GM19324 (cell line): ENCODE results near the gene SF3A2.
"Not testable (repeated sequence)": the region's sequence is repeated elsewhere in the genome, so short reads cannot be mapped to it uniquely, and the experiment has no call there.

Experiments used
- ATAC-seq: cut with Tn5 transposase; IDR thresholded peaks from one replicate; pipeline ENCODE4 v1.9.1; 2021; ENCODE audit warnings: mild to moderate bottlenecking, moderate library complexity; ENCODE audit not compliant: unreplicated experiment, low FRiP score

Gene SF3A2, protein sequence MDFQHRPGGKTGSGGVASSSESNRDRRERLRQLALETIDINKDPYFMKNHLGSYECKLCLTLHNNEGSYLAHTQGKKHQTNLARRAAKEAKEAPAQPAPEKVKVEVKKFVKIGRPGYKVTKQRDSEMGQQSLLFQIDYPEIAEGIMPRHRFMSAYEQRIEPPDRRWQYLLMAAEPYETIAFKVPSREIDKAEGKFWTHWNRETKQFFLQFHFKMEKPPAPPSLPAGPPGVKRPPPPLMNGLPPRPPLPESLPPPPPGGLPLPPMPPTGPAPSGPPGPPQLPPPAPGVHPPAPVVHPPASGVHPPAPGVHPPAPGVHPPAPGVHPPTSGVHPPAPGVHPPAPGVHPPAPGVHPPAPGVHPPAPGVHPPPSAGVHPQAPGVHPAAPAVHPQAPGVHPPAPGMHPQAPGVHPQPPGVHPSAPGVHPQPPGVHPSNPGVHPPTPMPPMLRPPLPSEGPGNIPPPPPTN

GRCh38 chr19:2236314-2237050 lies at the start of gene SF3A2, which contains the start of gene PLEKHJ1:
Gene SF3A2, plus strand, starts transcription at chr19:2236824. Its CDS starts 6,595 bp downstream, at chr19:2243419.
Gene PLEKHJ1, minus strand, starts transcription at chr19:2236329. Its CDS starts 81 bp downstream, at chr19:2236248.
- ATAC-seq: peak; percentile 85

- ATAC-seq: no peak
These were observed 49.5 kb upstream of the SF3A2 start for GRCh38 chr19:2187159-2187558.

GRCh38 chr19:2188708-2189385 lies 47.8 kb upstream of the SF3A2 start:
- ATAC-seq: no peak

- no peak for ATAC-seq
These were observed 46.7 kb upstream of the SF3A2 start for GRCh38 chr19:2189880-2190279.

- ATAC-seq: no peak
These were observed 45.7 kb upstream of the SF3A2 start for GRCh38 chr19:2190848-2191455.

DNA sequence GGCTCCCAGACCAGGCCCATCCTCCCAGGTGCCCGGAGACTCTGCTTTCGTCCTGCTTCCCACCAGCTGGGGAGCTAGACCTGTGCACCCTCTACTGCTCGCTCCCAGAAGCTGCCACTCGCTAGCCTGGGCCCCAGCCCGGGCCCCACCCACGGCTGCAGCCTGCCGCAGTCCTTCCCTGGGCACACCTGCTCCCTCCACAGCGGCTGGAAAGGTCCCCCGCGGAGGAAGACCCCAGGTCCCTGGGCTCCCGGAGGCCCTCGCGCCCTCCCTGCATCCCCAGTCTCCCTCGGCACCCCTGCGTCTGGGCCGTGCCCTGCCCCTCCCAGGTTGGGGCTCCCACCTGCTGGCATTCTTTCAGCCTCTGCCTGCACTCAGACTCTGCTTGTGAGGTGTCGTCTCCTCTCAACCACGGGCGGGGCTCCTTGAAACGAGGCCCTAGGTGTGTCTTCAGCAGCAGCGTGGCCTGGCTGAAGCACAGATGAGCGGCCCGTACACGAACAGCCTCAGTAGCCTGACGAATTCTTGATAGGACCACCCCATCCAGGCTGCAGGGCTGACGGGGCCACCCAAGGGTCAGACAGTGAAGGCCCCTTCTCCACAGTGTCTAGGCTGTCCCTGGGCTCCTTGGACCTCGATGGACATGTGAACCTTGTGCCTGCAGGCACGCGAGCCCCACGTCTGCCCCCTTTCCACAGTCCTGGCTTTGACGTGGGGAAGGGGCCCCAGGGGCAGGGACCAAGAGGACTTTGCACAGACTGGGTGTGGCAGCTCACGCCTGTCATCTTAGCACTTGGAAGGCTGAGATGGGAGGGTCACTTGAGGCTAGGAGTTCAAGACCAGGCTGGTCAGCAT lies 44.9 kb upstream of the SF3A2 start:
- ATAC-seq: no peak

DNA sequence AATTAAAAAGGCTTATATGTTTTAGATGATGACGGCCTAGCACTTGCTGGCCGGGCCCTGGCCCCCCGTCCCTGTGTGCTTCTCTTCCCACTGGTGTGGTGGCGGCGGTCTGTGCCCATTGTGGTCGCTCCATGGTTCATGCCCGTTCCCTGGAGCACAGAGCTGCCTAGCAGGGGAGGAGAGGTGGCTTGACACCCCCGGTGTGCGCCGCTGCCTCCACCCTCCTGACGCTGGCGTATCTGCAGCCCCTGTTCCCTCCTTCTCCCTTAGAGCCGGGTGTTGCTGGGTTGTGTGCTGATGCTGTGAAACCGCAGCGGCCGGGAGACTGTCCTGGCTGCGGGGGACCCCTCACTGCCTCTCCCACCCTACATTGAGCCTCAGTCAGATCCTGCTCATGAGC lies 43.8 kb upstream of the SF3A2 start:
- no peak for ATAC-seq

DNA sequence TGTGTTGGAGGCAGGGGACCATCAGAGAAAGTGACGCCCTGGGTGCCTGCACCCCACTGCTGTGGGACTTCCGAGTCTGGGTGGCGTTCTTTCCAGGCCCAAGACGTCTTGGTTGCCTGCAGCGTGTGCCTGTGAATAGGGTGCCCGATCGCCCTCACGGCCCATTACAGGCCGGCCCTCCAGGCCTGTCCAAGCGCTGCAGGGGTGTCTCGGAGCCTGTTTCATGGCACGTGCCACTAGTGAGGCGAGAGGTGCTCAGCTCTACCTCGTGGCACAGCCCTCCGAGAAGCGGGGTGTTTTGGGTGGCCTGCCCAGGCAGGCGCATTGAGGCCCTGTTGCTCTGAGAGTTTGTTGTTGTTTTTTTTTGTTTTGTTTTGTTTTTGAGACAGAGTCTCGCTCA lies 42.8 kb upstream of the SF3A2 start:
- ATAC-seq: no peak

DNA sequence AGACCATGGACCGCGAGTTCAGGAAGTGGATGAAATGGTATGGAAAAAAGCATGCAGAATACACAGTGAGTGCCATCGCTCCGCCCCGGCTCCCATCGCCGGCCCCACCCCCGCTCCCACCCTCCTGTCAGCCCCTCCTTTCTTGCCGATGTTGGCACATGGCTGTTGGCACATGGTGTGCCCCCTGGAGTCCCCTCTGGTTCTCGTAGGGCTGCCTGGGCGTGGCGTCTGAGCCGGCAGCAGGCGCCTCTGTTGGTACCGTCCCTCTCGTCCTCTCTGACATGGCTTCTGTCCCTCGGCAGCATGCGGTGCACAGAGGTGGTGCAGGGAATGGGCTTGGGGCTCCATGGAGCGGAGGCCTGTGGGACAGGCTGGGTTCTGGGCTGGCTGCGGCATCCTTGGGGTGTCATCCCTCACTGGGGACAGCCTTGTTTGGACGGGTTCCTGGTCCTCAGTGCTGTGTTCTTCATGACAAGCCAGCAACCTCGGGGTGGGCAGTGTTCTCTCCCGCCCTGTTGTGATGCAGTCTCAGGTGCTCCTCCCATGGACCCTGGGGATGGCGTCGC lies 42.0 kb upstream of the SF3A2 start:
- no peak for ATAC-seq

DNA sequence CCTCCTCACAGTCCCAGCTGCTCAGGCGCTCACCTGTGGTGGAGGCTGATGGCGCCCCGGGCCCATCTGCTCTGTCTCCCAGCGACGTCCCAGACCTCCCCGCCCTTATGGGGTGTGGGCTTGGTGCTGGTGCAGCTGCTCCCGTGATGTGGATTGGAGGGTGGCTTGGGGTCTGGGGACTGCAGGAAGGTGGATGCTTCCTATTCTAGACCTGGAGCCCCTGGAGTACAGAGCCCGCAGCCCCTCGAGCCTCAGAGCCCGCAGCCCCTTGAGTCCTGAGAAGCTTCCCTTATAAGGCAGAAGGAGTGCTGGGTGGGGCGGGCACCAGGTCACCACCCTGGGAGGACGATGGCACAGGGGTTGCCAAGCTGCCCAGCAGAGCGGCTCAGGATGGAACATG lies 41.3 kb upstream of the SF3A2 start:
- ATAC-seq: no peak

- no peak for ATAC-seq
These were observed 40.7 kb upstream of the SF3A2 start for GRCh38 chr19:2195914-2196313.

DNA sequence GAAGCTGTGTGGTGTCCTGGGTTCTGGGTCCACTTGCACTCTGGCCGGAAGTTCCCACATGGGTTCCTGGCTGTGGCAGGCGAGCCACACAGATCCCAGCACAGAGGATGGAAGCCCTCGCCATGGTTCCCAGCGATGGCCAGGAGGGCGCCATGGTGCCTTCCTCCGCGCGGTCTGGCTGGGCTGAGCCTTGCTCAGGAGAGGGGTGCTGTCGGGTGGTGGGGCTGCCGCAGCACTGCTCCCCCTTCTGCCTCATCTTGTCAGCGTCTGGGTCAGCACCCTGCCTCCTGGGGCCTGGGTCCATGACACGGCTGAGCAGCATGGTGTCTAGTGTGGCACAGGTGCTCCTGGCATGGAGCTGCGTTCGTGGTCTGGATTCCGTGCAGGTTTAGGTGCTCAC lies 39.4 kb upstream of the SF3A2 start:
- no peak for ATAC-seq

DNA sequence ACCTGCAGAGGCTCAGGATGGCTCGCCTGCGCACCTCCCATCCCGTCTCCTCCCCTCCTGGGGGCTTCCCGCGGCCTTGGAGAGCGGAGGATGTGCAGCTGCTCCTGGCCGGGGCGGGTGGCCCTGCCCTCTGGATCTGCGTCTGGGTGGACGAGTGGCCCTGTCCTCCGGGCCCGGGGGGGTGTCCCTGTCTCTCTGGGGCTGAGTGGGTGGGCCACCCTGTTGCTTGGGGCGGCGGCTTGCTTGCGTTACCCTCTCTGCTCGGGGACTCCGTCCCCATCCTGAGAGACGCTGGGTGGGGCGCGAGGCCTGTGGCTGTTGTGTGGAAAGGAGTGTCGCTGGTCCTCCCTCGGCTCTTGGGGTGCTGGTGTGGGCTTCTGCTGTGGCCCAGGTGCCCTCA lies 38.3 kb upstream of the SF3A2 start:
- no peak for ATAC-seq

GRCh38 chr19:2199215-2199614 lies 37.4 kb upstream of the SF3A2 start:
- ATAC-seq: no peak

DNA sequence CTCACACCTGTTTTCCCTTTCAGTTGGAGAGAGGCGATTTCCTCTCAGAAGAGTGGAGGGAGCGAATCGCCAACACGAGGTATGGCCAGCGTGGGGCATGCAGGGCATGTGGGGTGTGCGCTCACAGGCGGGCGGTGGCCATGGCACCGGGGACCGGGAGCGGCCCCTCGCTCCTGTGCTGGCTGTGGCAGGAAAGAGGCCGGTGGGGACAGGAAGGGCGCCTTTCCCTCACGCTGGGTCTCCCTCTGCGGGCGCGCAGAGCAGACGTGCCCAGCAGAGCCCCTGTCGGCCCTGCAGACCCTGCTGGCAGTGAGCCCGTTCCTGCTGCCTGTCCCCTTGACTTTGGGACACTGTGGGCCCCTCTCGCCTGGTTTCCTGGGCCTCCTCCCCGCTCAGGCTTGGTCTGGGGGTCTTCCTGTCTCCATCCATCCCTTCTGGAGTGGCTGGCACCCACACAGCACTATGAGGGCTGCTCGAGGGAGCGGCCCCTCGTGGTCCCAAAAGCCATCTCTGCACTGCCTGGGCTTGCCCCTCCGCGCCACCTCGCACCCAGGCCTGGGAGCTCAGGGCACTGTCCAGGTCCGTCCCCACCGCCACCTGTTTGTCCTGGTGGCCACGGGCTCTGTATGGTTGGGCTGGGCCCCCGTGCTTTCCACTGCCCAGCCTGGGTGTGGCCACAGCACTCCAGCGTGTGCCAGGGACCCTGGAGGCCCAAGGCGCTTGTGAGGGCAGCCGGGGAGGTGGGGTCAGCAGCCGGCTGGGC lies 36.6 kb upstream of the SF3A2 start:
- ATAC-seq: no peak

DNA sequence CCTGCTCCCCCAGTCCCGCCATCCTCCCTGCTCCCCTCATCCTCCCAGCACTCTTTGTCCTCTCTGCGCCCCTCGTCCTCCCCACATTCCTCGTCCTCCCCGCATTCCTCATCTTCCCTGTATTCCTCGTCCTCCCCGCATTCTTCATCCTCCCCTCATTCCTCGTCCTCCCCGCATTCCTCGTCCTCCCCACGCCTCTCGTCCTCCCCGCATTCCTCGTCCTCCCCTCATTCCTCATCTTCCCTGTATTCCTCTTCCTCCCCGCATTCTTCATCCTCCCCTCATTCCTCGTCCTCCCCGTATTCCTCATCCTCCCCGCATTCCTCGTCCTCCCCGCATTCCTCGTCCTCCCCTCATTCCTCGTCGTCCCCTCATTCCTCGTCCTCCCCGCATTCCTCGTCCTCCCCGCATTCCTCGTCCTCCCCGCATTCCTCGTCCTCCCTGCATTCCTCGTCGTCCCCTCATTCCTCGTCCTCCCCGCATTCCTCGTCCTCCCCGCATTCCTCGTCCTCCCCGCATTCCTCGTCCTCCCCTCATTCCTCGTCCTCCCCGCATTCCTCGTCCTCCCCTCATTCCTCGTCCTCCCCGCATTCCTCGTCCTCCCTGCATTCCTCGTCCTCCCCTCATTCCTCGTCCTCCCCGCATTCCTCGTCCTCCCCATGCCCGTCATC lies 35.9 kb upstream of the SF3A2 start:
- ATAC-seq: not testable (repeated sequence)

DNA sequence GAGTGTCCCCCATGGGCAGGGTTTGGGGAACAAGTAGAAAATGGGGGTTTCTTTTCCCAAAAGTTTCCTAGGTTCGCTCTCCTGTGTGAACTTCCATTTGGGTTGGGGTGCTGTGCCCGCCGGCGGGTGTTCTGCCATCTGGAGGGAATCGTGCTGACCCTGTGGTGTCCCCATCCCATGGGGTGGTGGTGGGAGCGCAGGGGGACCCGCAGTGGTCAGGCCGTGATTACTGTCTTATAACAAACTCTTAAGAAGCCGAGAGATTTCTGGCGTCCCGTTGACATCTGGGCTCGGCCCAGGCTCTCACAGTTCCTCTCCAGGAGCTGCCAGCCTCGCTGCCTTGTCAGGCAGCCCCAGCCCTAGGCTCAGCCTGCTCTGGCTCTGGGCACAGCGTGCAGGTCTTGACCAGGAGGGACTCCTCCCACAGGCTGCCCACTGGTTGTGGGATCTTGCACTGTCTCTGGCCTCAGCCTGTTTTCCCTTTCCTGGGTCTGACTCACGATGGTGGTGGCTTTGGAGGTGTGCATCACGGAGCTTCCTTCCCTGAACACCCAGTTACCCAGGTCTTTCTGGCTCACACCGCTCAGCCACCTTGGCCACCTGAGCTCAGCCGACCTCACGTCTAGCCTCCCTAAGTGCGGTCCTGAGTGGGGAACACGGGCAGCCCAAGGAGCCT lies 35.0 kb upstream of the SF3A2 start:
- ATAC-seq: no peak

GRCh38 chr19:2202366-2202765 lies 34.3 kb upstream of the SF3A2 start:
- no peak for ATAC-seq
